Breast epithelium (tissue), 4 donors: Measurements from ENCODE around the gene FNTB. TPM values are rescaled to one million over a fixed set of nuclear protein-coding genes. Genes with fewer than 3 reads are reported as not detected.

Experiments
- DNase-seq, 2 donors: peaks; one replicate each; pipeline ENCODE4 v3.0.0-alpha.2; 2019; ENCODE audit warnings: low spot score in 2 of 2
- H3K27ac ChIP-seq, 2 donors: fragments of 200-600 bp; sonication (generic) in 1 of 2; one replicate each; pipeline ENCODE4 v1.5.1; 2016 to 2019; ENCODE audit warnings: mild to moderate bottlenecking in 1 of 2
- H3K27me3 ChIP-seq, 2 donors: fragments of 200-600 bp; sonication (generic) in 1 of 2; one replicate each; pipeline versions ENCODE4 v1.5.1 to v1.6.0; 2017 to 2019; ENCODE audit warnings: control low read depth in 1 of 2, mild to moderate bottlenecking in 1 of 2
- H3K36me3 ChIP-seq: fragments of 200-600 bp; one replicate; pipeline ENCODE4 v1.5.1; 2019
- H3K4me1 ChIP-seq, 2 donors: fragments of 200-600 bp; sonication (generic); one replicate each; pipeline ENCODE4 v1.5.1; 2016 to 2019; ENCODE audit warnings: control low read depth in 1 of 2
- H3K4me3 ChIP-seq, 3 donors: fragments of 200-600 bp; sonication (generic); 1 replicate in 2 of 3; 2 replicates in 1 of 3; pipeline ENCODE4 v1.5.1; 2016 to 2019; ENCODE audit warnings: mild to moderate bottlenecking in 3 of 3, moderate library complexity in 2 of 3
- H3K9me3 ChIP-seq, 2 donors: fragments of 200-600 bp; sonication (generic) in 1 of 2; one replicate each; pipeline ENCODE4 v1.5.1; 2016 to 2019; ENCODE audit warnings: control low read depth in 1 of 2
- CTCF ChIP-seq, 3 donors: fragments of 450-650 bp; IDR thresholded peaks; one replicate each; pipeline ENCODE4 v1.5.1; 2016 to 2017; ENCODE audit warnings: antibody characterized with exemption in 3 of 3, mild to moderate bottlenecking in 3 of 3, moderate library complexity in 3 of 3
- POLR2A ChIP-seq: fragments of 450-650 bp; IDR thresholded peaks from one replicate; pipeline ENCODE4 v1.6.1; 2016; ENCODE audit warnings: antibody characterized with exemption, mild to moderate bottlenecking, moderate library complexity
- POLR2AphosphoS5 ChIP-seq, 3 donors: sonication (generic); formaldehyde crosslinking; IDR thresholded peaks; one replicate each; pipeline ENCODE4 v1.6.1; 2017; ENCODE audit warnings: antibody characterized with exemption in 3 of 3
- intact Hi-C: fragments of 100-400 bp; cut with DNase I; formaldehyde crosslinking; loops from one replicate; pipeline ENCODE4 v1.15.1; 2023; ENCODE audit warnings: low total_unique reads
- total RNA-seq, 3 donors: library from RNA; depleted of rRNA; stranded (reverse); fragments of >200 nt; gene quantifications; one replicate each; pipeline ENCODE4 v1.1.0, GENCODE V29; 2016

FNTB gene
- total RNA-seq, 3 donors from 2014 or later, result 15.7 to 22.9 (median 18.9) TPM

- no peak for DNase-seq
- Histone ChIP-seq H3K27ac (no peak overlapping the region), H3K4me1 (no peaks in the 10 kb centered on the region), H3K4me3 (no peak overlapping the region), H3K36me3 (no peaks in the 10 kb centered on the region), H3K9me3 (no peaks in the 10 kb centered on the region), H3K27me3 (no peaks in the 10 kb centered on the region)
- intact Hi-C loops, result no loop called here
- TF ChIP-seq CTCF (IDR thresholded peaks at IDR 0.05) (no peak), POLR2AphosphoS5 (IDR thresholded peaks at IDR 0.05) (no peak), POLR2A (no peak)
Measured at GRCh38 chr14:64944861-64945260, 41.8 kb upstream of the FNTB start.

- H3K9me3 ChIP-seq, result no peaks in the 10 kb centered on the region
- no peak for DNase-seq
- no peaks in the 10 kb centered on the region for H3K27me3 ChIP-seq
- H3K36me3 ChIP-seq, result no peaks in the 10 kb centered on the region
- no peaks in the 10 kb centered on the region for H3K4me1 ChIP-seq
- no peak overlapping the region for H3K4me3 ChIP-seq
- no peak overlapping the region for H3K27ac ChIP-seq
- TF ChIP-seq POLR2AphosphoS5 (IDR thresholded peaks at IDR 0.05), result no peak
- no peak for TF ChIP-seq CTCF (IDR thresholded peaks at IDR 0.05)
- TF ChIP-seq POLR2A, result no peak
- intact Hi-C loops, result no loop called here
Measured at GRCh38 chr14:64945431-64946178, 41.1 kb upstream of the FNTB start.

GRCh38 chr14:64946310-64947045 lies 40.2 kb upstream of the FNTB start:
- DNase-seq, result no peak
- intact Hi-C loops, result no loop called here
- no peaks in the 10 kb centered on the region for H3K36me3 ChIP-seq
- H3K9me3 ChIP-seq, result no peaks in the 10 kb centered on the region
- no peaks in the 10 kb centered on the region for H3K4me1 ChIP-seq
- no peak for TF ChIP-seq POLR2AphosphoS5 (IDR thresholded peaks at IDR 0.05)
- TF ChIP-seq CTCF (IDR thresholded peaks at IDR 0.05), result no peak
- no peak for TF ChIP-seq POLR2A
- H3K27me3 ChIP-seq, result no peaks in the 10 kb centered on the region
- H3K4me3 ChIP-seq, result no peak overlapping the region
- no peak overlapping the region for H3K27ac ChIP-seq

- TF ChIP-seq CTCF (IDR thresholded peaks at IDR 0.05), result no peak
- TF ChIP-seq POLR2A, result no peak
- TF ChIP-seq POLR2AphosphoS5 (IDR thresholded peaks at IDR 0.05), result no peak
- Histone ChIP-seq H3K27me3 (no peaks in the 10 kb centered on the region), H3K36me3 (no peaks in the 10 kb centered on the region), H3K4me3 (no peak overlapping the region), H3K9me3 (no peaks in the 10 kb centered on the region), H3K27ac (peak overlapping the region in 1 of 2 donors; percentile 3), H3K4me1 (no peaks in the 10 kb centered on the region)
- intact Hi-C loops, result no loop called here
- no peak for DNase-seq
Measured at GRCh38 chr14:64947710-64948611, 38.7 kb upstream of the FNTB start.
